ENCODE data around the gene CNGB1.
"Not testable (repeated sequence)": the region's sequence is repeated elsewhere in the genome, so short reads cannot be mapped to it uniquely, and the experiment has no call there.

Gene CNGB1

DNA sequence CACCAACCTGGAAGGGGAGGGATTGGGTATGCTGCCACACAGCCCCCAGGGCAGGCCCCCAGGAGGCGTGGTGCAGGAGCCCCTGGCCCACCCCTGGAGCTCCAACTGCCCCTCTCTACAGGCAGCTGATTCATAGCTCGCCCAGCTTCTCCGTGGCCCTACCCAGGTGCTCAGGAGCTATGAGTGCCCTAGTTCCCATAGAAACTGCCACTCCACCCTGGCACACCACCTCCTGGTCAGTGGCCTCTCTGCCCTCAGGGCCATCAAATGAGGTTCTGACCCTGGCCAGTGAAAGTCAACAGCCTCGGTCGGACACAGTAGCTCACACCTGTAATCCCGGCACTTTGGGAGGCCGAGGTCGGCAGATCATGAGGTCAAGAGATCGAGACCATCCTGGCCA lies 18.0 kb downstream of the CNGB1 start:
- DNase-seq (ENCODE audit: low read depth in 2 of 2), result no peak

GRCh38 chr16:57951204-57951960 lies 19.5 kb downstream of the CNGB1 start:
- DNase-seq (ENCODE audit: low read depth in 2 of 2), result no peak

DNA sequence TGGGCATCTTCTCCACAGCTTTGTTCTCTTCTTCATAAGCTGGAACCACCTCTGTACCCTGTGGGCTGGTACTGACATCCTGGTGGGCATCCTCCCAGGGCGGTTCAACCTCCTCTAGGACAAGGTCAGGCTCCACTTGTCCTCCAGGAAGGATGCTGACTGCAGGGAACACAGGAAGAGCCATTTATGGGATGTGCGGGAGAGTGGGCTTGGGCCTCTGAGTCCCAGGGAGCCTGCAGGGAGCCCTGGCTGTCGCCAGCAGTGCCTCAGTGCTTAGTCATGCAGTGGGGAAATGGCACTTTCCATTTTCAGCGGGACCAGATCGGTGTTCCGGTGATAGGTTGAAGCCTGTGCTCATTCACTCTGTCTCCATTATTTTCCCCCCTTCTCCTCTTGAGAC lies 20.5 kb downstream of the CNGB1 start:
- DNase-seq (ENCODE audit: low read depth in 2 of 2), result no peak

- no peak for DNase-seq (ENCODE audit: low read depth in 2 of 2)
Observed at GRCh38 chr16:57949595-57950238, 21.2 kb downstream of the CNGB1 start.

DNA sequence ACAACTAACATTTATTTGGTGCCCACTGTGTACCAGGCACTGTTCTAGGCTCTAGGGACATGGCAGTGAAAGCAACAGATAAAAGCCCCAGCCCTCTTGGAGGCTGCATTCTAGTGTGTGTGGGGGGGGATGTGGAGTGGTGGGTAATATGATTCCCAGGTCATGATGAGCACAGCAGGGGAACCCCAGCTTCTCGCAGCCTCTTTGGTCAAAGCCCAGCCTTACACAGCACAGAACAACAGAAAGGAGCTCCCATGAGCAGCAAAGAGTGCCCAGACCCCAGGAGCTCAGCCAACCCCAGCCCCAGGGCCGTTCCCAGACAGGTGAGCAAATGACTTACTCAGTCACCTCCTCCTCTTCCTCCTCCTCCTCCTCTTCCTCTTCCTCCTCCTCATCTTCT lies 21.9 kb downstream of the CNGB1 start:
- no peak for DNase-seq (ENCODE audit: low read depth in 2 of 2)

DNA sequence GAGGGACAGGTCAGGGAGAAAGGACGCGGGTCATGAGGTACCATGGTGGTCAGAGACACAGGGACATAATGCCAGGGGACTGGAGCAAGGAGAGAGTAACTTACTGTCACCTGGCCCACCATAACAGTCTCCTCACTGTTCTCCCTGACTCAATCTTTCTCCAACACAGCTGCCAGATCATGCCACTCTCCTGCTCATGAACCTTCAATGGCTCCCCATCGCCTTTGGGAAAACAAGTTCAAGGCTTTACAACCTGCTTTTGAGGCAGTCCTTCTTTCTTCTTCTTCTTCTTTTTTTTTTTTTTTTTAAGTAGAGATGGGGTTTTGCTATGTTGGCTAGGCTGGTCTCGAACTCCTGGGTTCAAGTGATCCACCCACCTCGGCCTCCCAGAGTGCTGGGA lies 22.9 kb downstream of the CNGB1 start:
- DNase-seq (ENCODE audit: low read depth in 2 of 2), result no peak

DNA sequence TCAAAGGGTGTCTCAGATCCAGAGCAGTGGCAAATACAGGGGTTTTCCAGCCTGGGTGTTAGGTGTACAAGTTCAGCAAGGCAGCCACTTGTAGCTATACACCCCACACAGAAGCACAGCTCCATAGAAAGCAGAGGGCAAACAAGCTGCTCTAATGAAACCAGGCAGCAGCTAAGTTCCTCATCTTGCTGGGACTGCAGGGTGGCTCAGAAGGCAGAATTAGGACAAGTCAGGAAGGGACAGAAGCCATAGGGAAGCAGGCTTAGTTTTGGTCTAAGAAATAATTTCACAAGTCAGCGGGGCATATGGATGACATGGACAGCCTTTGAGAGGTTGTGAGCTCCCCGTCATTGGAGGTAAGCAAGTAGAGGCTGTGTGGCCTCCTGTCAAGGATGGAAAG lies 23.7 kb downstream of the CNGB1 start:
- no peak for DNase-seq (ENCODE audit: low read depth in 2 of 2)

- DNase-seq (ENCODE audit: low read depth in 2 of 2), result no peak
Observed at GRCh38 chr16:57946181-57946801, 24.6 kb downstream of the CNGB1 start.

DNA sequence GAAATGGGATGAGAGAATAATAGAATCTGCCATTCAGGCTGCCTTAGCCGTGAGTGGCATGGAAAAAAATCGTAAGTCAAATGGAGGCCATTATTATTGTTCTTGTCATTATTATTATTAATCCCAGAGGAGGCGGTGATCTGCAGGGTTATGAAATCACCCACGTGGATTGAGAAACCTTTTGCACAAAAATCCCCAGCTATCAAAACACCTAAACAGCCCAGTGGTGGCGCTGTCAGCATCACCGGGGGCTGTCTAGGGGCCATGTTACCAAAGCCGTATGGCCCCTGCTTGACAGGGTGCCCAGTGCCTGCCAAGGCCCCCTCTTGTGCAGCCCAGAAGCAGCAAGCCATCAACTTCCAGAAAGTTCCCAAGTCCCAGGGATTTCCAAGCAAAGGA lies 25.2 kb downstream of the CNGB1 start:
- no peak for DNase-seq (ENCODE audit: low read depth in 2 of 2)

- no peak for DNase-seq (ENCODE audit: low read depth in 2 of 2)
Observed at GRCh38 chr16:57944970-57945739, 25.8 kb downstream of the CNGB1 start.

- DNase-seq (ENCODE audit: low read depth in 2 of 2), result not testable (repeated sequence)
Observed at GRCh38 chr16:57943381-57943780, 27.5 kb downstream of the CNGB1 start.

- DNase-seq (ENCODE audit: low read depth in 2 of 2), result not testable (repeated sequence)
Observed at GRCh38 chr16:57941901-57942300, 29.0 kb downstream of the CNGB1 start.

GRCh38 chr16:57941016-57941664 lies 29.8 kb downstream of the CNGB1 start:
- no peak for DNase-seq (ENCODE audit: low read depth in 2 of 2)

- no peak for DNase-seq (ENCODE audit: low read depth in 2 of 2)
Observed at GRCh38 chr16:57940382-57940966, 30.5 kb downstream of the CNGB1 start.

DNA sequence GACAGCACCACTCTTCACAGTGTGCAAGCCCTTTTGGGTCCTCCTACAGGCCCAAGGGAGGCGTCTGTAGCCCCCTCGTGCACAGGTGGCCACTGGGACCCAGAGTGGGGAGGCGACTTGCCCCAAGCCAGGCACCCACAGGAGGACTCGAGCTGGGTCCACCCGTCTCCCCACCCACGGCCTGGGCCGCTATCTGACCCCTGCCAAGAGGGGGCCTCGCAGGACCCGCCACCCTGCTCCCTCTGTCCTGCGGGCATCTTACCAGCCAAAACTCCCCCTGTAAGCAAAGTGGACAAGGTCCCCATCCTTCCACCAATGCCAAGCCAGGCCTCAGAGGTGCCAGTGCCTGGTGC lies 31.1 kb downstream of the CNGB1 start:
- no peak for DNase-seq (ENCODE audit: low read depth in 2 of 2)

- no peak for DNase-seq (ENCODE audit: low read depth in 2 of 2)
Observed at GRCh38 chr16:57938936-57939871, 31.7 kb downstream of the CNGB1 start.

DNA sequence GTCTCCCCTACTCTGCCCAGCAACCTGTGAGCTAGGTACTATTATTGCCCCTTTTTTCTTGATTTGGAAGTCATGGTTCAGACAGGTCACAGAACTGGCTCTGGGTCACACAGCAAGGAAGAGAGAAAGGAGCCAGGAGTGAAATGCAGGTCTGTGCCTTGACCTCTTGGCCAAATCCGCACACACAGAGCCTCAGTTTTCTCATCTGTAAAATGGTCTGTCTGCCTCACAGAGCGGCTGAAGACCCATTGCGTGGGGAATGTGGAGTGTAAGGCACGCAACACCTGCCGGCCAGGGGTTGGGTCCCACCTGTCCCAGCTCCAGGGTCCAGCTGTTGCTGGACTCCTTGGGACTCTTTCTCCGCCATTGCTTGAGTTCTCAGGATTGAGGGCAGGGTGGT lies 32.4 kb downstream of the CNGB1 start:
- DNase-seq (ENCODE audit: low read depth in 2 of 2), result no peak

DNA sequence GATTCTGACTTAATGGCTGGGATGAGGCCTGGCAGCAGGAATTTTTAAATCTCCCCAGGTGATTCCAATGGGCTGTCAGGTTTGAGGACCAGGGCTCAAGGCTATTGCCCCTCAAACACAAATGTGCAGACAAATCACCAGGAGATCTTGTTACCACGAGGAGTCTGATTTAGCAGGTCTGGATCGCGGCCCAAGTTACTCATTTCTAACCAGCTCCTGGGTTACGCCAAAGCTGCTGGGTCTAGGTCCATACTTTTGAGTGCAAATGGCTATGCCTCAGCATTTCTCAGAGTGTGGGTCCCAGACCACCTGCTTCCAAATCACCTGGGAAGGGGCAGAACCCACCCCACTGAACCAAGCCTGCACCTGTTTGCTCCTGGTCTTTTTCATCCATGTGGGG lies 33.1 kb downstream of the CNGB1 start:
- DNase-seq (ENCODE audit: low read depth in 2 of 2), result no peak

DNA sequence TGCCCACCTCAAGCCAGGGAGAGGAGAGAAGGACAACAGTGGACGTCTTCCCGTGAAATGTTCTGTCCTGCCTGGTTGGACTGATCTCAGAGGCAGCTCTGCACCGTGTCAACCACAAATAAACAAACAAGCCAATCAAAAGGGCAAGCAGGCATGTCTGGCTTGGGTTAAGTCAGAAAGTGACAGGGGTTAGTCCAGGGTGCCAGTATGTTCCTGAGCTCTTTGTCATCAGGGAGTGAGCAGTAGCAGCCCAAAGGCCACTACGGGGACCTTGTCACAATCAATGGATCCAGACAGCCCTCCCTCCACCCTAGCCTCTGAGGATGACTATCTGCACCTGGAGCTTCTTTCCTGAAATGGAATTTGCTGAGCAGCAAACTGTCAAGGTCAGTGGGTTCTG lies 35.0 kb downstream of the CNGB1 start:
- DNase-seq (ENCODE audit: low read depth in 2 of 2), result no peak

DNA sequence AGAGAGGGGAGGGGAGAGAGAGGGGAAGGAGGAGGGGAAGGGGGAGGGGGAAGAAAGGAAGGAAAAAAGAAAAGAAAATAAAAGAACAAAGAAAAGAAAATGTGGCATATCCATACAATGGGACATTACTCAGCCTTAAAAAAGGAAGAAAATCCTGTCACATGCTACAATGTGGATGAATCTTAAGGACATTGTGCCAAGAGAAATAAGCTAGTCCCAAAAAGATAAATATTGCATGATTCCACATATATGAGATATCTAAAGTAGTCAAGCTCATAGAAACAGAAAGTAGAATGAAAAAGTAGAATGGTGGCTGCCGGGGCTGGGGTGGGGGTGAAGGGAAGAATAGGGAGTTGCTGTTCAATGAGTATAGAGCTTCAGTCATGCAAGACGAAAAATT lies 40.4 kb downstream of the CNGB1 start:
- DNase-seq (ENCODE audit: low read depth in 2 of 2), result no peak

Measured in stimulated activated CD4-positive, alpha-beta T cell treated with anti-CD3 and anti-CD28 coated beads, Interleukin-12 subunit alpha, Interleukin-12 subunit beta, amount 100 ng/mL, for 24 hours (primary cell).